ENCODE measurements around the gene ZNF37A. TPM values are rescaled to one million over a fixed set of nuclear protein-coding genes. Genes with fewer than 3 reads are reported as not detected.

The ZNF37A gene
- total RNA-seq, result 9.6 and 11.7 TPM in 2 replicates

GRCh38 chr10:38094158-38094926 lies at the start of gene ZNF37A:
ZNF37A (plus strand) TSS chr10:38094337; CDS start chr10:38096618, 2,281 bp downstream.

Small RNA genes lying within 50 kb of the gene (small RNA-seq; reads per million reads assigned to genes)
- gene AL117339.2, result not detected
- not detected for gene AL161931.1
- not detected for gene FXYD6P2

Other genes with a start within 250 kb of the ZNF37A start
- gene ZNF248, start 236.7 kb upstream of the ZNF37A start, total RNA-seq, result 4.7 and 7.0 TPM in 2 replicates
- gene ZNF25, start 117.7 kb upstream of the ZNF37A start, total RNA-seq, result 6.8 and 7.0 TPM in 2 replicates
- 6.1 and 7.0 TPM in 2 replicates for gene ZNF33A, start 83.7 kb upstream of the ZNF37A start, total RNA-seq

Measured in subcutaneous preadipocyte (primary cell).